ENCODE measurements around the gene DAAM1.

Gene DAAM1

GRCh38 chr14:59187802-59188460, 536 bp upstream of the DAAM1 start:
- peak; percentile 27 to 52 for DNase-seq

GRCh38 chr14:59189091-59189785, 771 bp downstream of the DAAM1 start:
- peak; percentile 5 to 40 for DNase-seq

- peak; percentile 81 to 85 for DNase-seq
These were observed 1.4 kb downstream of the DAAM1 start for GRCh38 chr14:59189786-59190368.

- DNase-seq: no peak
These were observed 1.9 kb downstream of the DAAM1 start for GRCh38 chr14:59190372-59190771.

- no peak for DNase-seq
These were observed 7.4 kb downstream of the DAAM1 start for GRCh38 chr14:59195912-59196311.

- DNase-seq: no peak
These were observed 9.3 kb downstream of the DAAM1 start for GRCh38 chr14:59197695-59198262.

GRCh38 chr14:59199205-59199604, 10.7 kb downstream of the DAAM1 start:
- no peak for DNase-seq

GRCh38 chr14:59199614-59200013, 11.1 kb downstream of the DAAM1 start:
- DNase-seq: no peak

GRCh38 chr14:59200195-59200594, 11.7 kb downstream of the DAAM1 start:
- no peak for DNase-seq

GRCh38 chr14:59202031-59202430, 13.6 kb downstream of the DAAM1 start:
- DNase-seq: peak in 1 of 2 donors; percentile 7

- no peak for DNase-seq
These were observed 15.8 kb downstream of the DAAM1 start for GRCh38 chr14:59204305-59204704.

GRCh38 chr14:59206892-59207291, 18.4 kb downstream of the DAAM1 start:
- DNase-seq: no peak

GRCh38 chr14:59207506-59207933, 19.1 kb downstream of the DAAM1 start:
- DNase-seq: no peak

- DNase-seq: no peak
These were observed 19.9 kb downstream of the DAAM1 start for GRCh38 chr14:59208224-59208814.

GRCh38 chr14:59208954-59209353, 20.5 kb downstream of the DAAM1 start:
- no peak for DNase-seq

GRCh38 chr14:59210621-59211020, 22.2 kb downstream of the DAAM1 start:
- no peak for DNase-seq

- DNase-seq: no peak
These were observed 25.2 kb downstream of the DAAM1 start for GRCh38 chr14:59213368-59214315.

- DNase-seq: no peak
These were observed 26.3 kb downstream of the DAAM1 start for GRCh38 chr14:59214702-59215302.

- DNase-seq: no peak
These were observed 26.9 kb downstream of the DAAM1 start for GRCh38 chr14:59215322-59215721.

- no peak for DNase-seq
These were observed 27.3 kb downstream of the DAAM1 start for GRCh38 chr14:59215757-59216156.

- no peak for DNase-seq
These were observed 28.5 kb downstream of the DAAM1 start for GRCh38 chr14:59217011-59217410.

GRCh38 chr14:59221568-59221967, 33.1 kb downstream of the DAAM1 start:
- DNase-seq: no peak

Measured in CD4-positive, alpha-beta T cell treated with Interferon alpha-2 for 1 hour (primary cell).